ENCODE results near the gene KRTAP4-8.

GRCh38 chr17:41065829-41066624 lies 31.9 kb downstream of the KRTAP4-8 start, which contains the start of gene KRTAP2-4:
- TF ChIP-seq CTCF (IDR thresholded peaks at IDR 0.05): no peak
- no peak for TF ChIP-seq POLR2A (IDR thresholded peaks at IDR 0.05)
